Uterus (tissue), 4 donors: ENCODE data around the gene ACAP2. TPM values are rescaled to one million over a fixed set of nuclear protein-coding genes. Genes with fewer than 3 reads are reported as not detected.

Source experiments
- DNase-seq, 2 donors: peaks; one replicate each; pipeline ENCODE4 v3.0.0-alpha.2; 2019 to 2020
- H3K27ac ChIP-seq, 2 donors: fragments of 200-600 bp; sonication (generic); 1 replicate in 1 of 2; 2 replicates in 1 of 2; pipeline ENCODE4 v1.5.1; 2016 to 2018
- H3K27me3 ChIP-seq, 2 donors: fragments of 200-600 bp; sonication (generic); one replicate each; pipeline ENCODE4 v1.5.1; 2018 to 2019; ENCODE audit warnings: control low read depth in 1 of 2
- H3K36me3 ChIP-seq, 2 donors: fragments of 200-600 bp; sonication (generic); one replicate each; pipeline ENCODE4 v1.5.1; 2019; ENCODE audit warnings: control low read depth in 1 of 2
- H3K4me1 ChIP-seq, 2 donors: fragments of 200-600 bp; sonication (generic); one replicate each; pipeline ENCODE4 v1.5.1; 2018 to 2019; ENCODE audit warnings: control low read depth in 1 of 2
- H3K4me3 ChIP-seq, 2 donors: fragments of 200-600 bp; sonication (generic); 1 replicate in 1 of 2; 2 replicates in 1 of 2; pipeline ENCODE4 v1.5.1; 2018 to 2019; ENCODE audit warnings: mild to moderate bottlenecking in 1 of 2
- H3K9me3 ChIP-seq, 2 donors: fragments of 200-600 bp; sonication (generic); one replicate each; pipeline ENCODE4 v1.5.1; 2019; ENCODE audit warnings: control low read depth in 1 of 2
- CTCF ChIP-seq, 4 experiments: fragments of 200-600 bp in 2 of 4; fragments of 450-650 bp in 2 of 4; sonication (generic) in 2 of 4; IDR thresholded peaks; one replicate each; pipeline ENCODE4 v1.5.1; 2016 to 2019; ENCODE audit warnings: antibody characterized with exemption in 4 of 4, mild to moderate bottlenecking in 2 of 4, moderate library complexity in 1 of 4
- POLR2A ChIP-seq, 2 donors: fragments of 450-650 bp; IDR thresholded peaks; one replicate each; pipeline ENCODE4 v1.6.1; 2016; ENCODE audit warnings: antibody characterized with exemption in 2 of 2, mild to moderate bottlenecking in 1 of 2, moderate library complexity in 1 of 2
- intact Hi-C: fragments of 100-400 bp; cut with DNase I; formaldehyde crosslinking; loops from one replicate; pipeline ENCODE4 v1.15.1; 2023; ENCODE audit warnings: low total_unique reads
- total RNA-seq, 4 donors: library from RNA; depleted of rRNA in 3 of 4; stranded (reverse); fragments of >200 nt in 3 of 4; gene quantifications; one replicate each; pipeline versions ENCODE4 v1.1.0 to v1.2.4, GENCODE V29; 2014 to 2023
- donor health status: DM: yes; HTN: yes; CAD: no.

The ACAP2 gene
- total RNA-seq, 4 donors from 2014 or later = 40.3 to 140 (median 68.6) TPM

GRCh38 chr3:195460091-195460713, 17.4 kb upstream of the ACAP2 start:
- Histone ChIP-seq H3K27ac (no peak overlapping the region), H3K27me3 (no peaks in the 10 kb centered on the region), H3K9me3 (no peaks in the 10 kb centered on the region), H3K4me3 (no peak overlapping the region), H3K4me1 (no peaks in the 10 kb centered on the region), H3K36me3 (no peaks in the 10 kb centered on the region)
- intact Hi-C loops = no loop called here
- TF ChIP-seq CTCF (IDR thresholded peaks at IDR 0.05) (no peak), POLR2A (IDR thresholded peaks at IDR 0.05) (no peak)
- DNase-seq = no peak

GRCh38 chr3:195458316-195458717, 15.5 kb upstream of the ACAP2 start:
- DNase-seq = no peak
- H3K9me3 ChIP-seq = no peaks in the 10 kb centered on the region
- H3K4me3 ChIP-seq = no peak overlapping the region
- H3K27me3 ChIP-seq = no peaks in the 10 kb centered on the region
- no peaks in the 10 kb centered on the region for H3K36me3 ChIP-seq
- intact Hi-C loops = no loop called here
- TF ChIP-seq POLR2A (IDR thresholded peaks at IDR 0.05) (no peak), CTCF (IDR thresholded peaks at IDR 0.05) (no peak)
- H3K4me1 ChIP-seq = no peaks in the 10 kb centered on the region
- no peak overlapping the region for H3K27ac ChIP-seq

- intact Hi-C loops = no loop called here
- H3K4me1 ChIP-seq = no peaks in the 10 kb centered on the region
- no peak overlapping the region for H3K27ac ChIP-seq
- H3K27me3 ChIP-seq = no peaks in the 10 kb centered on the region
- DNase-seq = no peak
- TF ChIP-seq CTCF (IDR thresholded peaks at IDR 0.05) (no peak), POLR2A (IDR thresholded peaks at IDR 0.05) (no peak)
- no peaks in the 10 kb centered on the region for H3K36me3 ChIP-seq
- no peak overlapping the region for H3K4me3 ChIP-seq
- H3K9me3 ChIP-seq = no peaks in the 10 kb centered on the region
These were observed 13.0 kb upstream of the ACAP2 start for GRCh38 chr3:195455789-195456188.

DNA sequence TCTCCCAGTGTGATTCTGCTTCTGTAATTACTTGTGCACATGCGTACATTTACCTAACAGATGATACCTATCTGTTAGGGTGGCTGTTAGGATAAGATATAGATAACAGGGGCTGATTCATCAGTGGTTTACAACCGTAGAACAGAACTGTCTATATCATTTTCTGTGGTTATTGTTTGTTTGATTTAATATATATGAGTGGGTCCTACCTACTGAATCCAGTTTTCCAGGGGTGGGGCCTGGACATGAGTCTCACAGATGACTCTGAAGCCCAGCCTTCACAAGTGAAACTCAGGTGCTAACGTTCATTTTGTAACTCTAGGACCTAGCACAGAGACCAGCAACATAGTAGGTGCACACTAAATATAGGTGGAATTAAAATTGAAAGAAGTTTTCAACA, 10.4 kb upstream of the ACAP2 start:
- H3K27ac ChIP-seq = no peak overlapping the region
- H3K27me3 ChIP-seq = no peaks in the 10 kb centered on the region
- intact Hi-C loops = no loop called here
- H3K4me1 ChIP-seq = no peaks in the 10 kb centered on the region
- no peaks in the 10 kb centered on the region for H3K9me3 ChIP-seq
- H3K36me3 ChIP-seq = no peaks in the 10 kb centered on the region
- no peak for DNase-seq
- TF ChIP-seq POLR2A (IDR thresholded peaks at IDR 0.05) = no peak
- H3K4me3 ChIP-seq = no peak overlapping the region

- intact Hi-C loops = no loop called here
- H3K36me3 ChIP-seq = no peaks in the 10 kb centered on the region
- TF ChIP-seq CTCF (IDR thresholded peaks at IDR 0.05) (no peak), POLR2A (IDR thresholded peaks at IDR 0.05) (no peak)
- no peaks in the 10 kb centered on the region for H3K4me1 ChIP-seq
- no peaks in the 10 kb centered on the region for H3K27me3 ChIP-seq
- H3K4me3 ChIP-seq = no peak overlapping the region
- H3K9me3 ChIP-seq = no peaks in the 10 kb centered on the region
- no peak for DNase-seq
- no peak overlapping the region for H3K27ac ChIP-seq
These were observed 8.7 kb upstream of the ACAP2 start for GRCh38 chr3:195451373-195452015.
